ENCODE measurements around the gene MEF2B.
A peak's percentile ranks its signal among the peaks of the same experiment; 100 is the strongest.

MEF2B gene

GRCh38 chr19:19147344-19147743 lies 22.7 kb downstream of the MEF2B start:
- DNase-seq (no peak), ATAC-seq (ENCODE audit: insufficient read depth, low read depth) (no peak)
- Histone ChIP-seq H3K36me3 (ENCODE audit: insufficient read depth, low read length) (peaks cover 9% of the 10 kb centered on the region), H2AFZ (ENCODE audit: low read depth, low read length) (no peak overlapping the region), H3K27ac (ENCODE audit: low read length) (no peak overlapping the region), H3K9me3 (ENCODE audit: insufficient read depth, low read length, severe bottlenecking) (no peaks in the 10 kb centered on the region), H3K79me2 (ENCODE audit: insufficient read depth, low read length) (no peaks in the 10 kb centered on the region), H3K9ac (ENCODE audit: low read depth, low read length) (no peak overlapping the region), H4K20me1 (ENCODE audit: insufficient read depth, low read length) (no peaks in the 10 kb centered on the region), H3K27me3 (ENCODE audit: insufficient read depth, low read length, poor library complexity) (no peaks in the 10 kb centered on the region), H3K4me3 (ENCODE audit: low read depth in 1 of 2, low read length in 2 of 2) (no peak overlapping the region), H3K4me2 (ENCODE audit: insufficient read depth, low read length) (no peak overlapping the region), H3K4me1 (ENCODE audit: insufficient read depth, low read length) (no peaks in the 10 kb centered on the region)
- TF ChIP-seq EZH2 (IDR thresholded peaks at IDR 0.05; ENCODE audit: borderline replicate concordance, low read depth, low read length, severe bottlenecking) (no peak), CTCF (IDR thresholded peaks at IDR 0.05; ENCODE audit: borderline replicate concordance, extremely low read depth, low read length, poor library complexity, severe bottlenecking) (no peak)

- no peak for DNase-seq
- no peaks in the 10 kb centered on the region for H3K4me1 ChIP-seq (ENCODE audit: insufficient read depth, low read length)
- H3K79me2 ChIP-seq (ENCODE audit: insufficient read depth, low read length) = no peaks in the 10 kb centered on the region
- H2AFZ ChIP-seq (ENCODE audit: low read depth, low read length) = no peak overlapping the region
- no peaks in the 10 kb centered on the region for H3K27me3 ChIP-seq (ENCODE audit: insufficient read depth, low read length, poor library complexity)
- H3K27ac ChIP-seq (ENCODE audit: low read length) = no peak overlapping the region
- no peak overlapping the region for H3K4me2 ChIP-seq (ENCODE audit: insufficient read depth, low read length)
- ATAC-seq (ENCODE audit: insufficient read depth, low read depth) = no peak
- H4K20me1 ChIP-seq (ENCODE audit: insufficient read depth, low read length) = no peaks in the 10 kb centered on the region
- no peak overlapping the region for H3K9ac ChIP-seq (ENCODE audit: low read depth, low read length)
- TF ChIP-seq CTCF (IDR thresholded peaks at IDR 0.05; ENCODE audit: borderline replicate concordance, extremely low read depth, low read length, poor library complexity, severe bottlenecking) = no peak
- no peak for TF ChIP-seq EZH2 (IDR thresholded peaks at IDR 0.05; ENCODE audit: borderline replicate concordance, low read depth, low read length, severe bottlenecking)
- H3K36me3 ChIP-seq (ENCODE audit: insufficient read depth, low read length) = peaks cover 9% of the 10 kb centered on the region
- no peak overlapping the region for H3K4me3 ChIP-seq (ENCODE audit: low read depth in 1 of 2, low read length in 2 of 2)
- no peaks in the 10 kb centered on the region for H3K9me3 ChIP-seq (ENCODE audit: insufficient read depth, low read length, severe bottlenecking)
Observed at GRCh38 chr19:19146865-19147264, 23.2 kb downstream of the MEF2B start.

- H2AFZ ChIP-seq (ENCODE audit: low read depth, low read length) = peak overlapping the region; percentile 51; the same call in 1 of the 2 replicates
- no peaks in the 10 kb centered on the region for H3K9me3 ChIP-seq (ENCODE audit: insufficient read depth, low read length, severe bottlenecking)
- H3K36me3 ChIP-seq (ENCODE audit: insufficient read depth, low read length) = peaks cover 9% of the 10 kb centered on the region
- TF ChIP-seq CTCF (IDR thresholded peaks at IDR 0.05; ENCODE audit: borderline replicate concordance, extremely low read depth, low read length, poor library complexity, severe bottlenecking) (peak; percentile 98), EZH2 (IDR thresholded peaks at IDR 0.05; ENCODE audit: borderline replicate concordance, low read depth, low read length, severe bottlenecking) (no peak)
- H3K27ac ChIP-seq (ENCODE audit: low read length) = peak overlapping the region; percentile 41; the same call in 1 of the 2 replicates
- DNase-seq (peak; percentile 83), ATAC-seq (ENCODE audit: insufficient read depth, low read depth) (peak; percentile 85)
- H3K27me3 ChIP-seq (ENCODE audit: insufficient read depth, low read length, poor library complexity) = no peaks in the 10 kb centered on the region
- no peaks in the 10 kb centered on the region for H3K4me1 ChIP-seq (ENCODE audit: insufficient read depth, low read length)
- H3K79me2 ChIP-seq (ENCODE audit: insufficient read depth, low read length) = no peaks in the 10 kb centered on the region
- no peak overlapping the region for H3K4me3 ChIP-seq (ENCODE audit: low read depth in 1 of 2, low read length in 2 of 2)
- no peak overlapping the region for H3K4me2 ChIP-seq (ENCODE audit: insufficient read depth, low read length)
- no peak overlapping the region for H3K9ac ChIP-seq (ENCODE audit: low read depth, low read length)
- no peaks in the 10 kb centered on the region for H4K20me1 ChIP-seq (ENCODE audit: insufficient read depth, low read length)
Observed at GRCh38 chr19:19145684-19146608, 24.1 kb downstream of the MEF2B start.
